ENCODE results near the gene MARCHF4. TPM values are rescaled to one million over a fixed set of nuclear protein-coding genes. Genes with fewer than 3 reads are reported as not detected.

MARCHF4 gene
- total and polyA plus RNA-seq, 2 of the 8 experiments (the other 6 are each of a cell fraction or from before 2014, with no cell fraction given) = 1.9 to 2.9 TPM

DNA sequence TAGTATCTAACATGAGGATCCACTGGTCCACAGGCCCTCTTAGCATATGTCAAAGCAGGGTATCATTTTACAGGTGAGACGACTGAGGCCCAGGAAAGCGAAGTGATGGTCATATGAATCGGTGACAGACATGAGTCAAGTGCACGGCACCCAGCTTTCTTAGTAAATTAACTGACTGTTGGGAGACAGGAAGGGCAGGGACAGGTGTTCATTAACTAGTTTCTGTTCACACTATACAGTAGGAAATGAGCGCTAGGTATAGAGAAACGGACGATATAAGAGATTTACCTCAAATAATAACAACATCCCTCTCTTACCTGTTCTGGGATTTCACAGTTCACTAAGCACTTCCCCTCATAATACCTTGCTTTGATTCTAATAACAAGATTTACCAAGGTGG, 38.3 kb upstream of the MARCHF4 start:
- FAIRE-seq (no peak), DNase-seq (ENCODE audit: low read depth in 1 of 2, low spot score in 2 of 2) (no peak)
- H2BK15ac ChIP-seq (ENCODE audit: low read length) = no peak overlapping the region
- H3K4me2 ChIP-seq (ENCODE audit: insufficient read depth in 1 of 2, low read depth in 2 of 2, low read length in 2 of 2) = no peak overlapping the region
- no peak overlapping the region for H3K18ac ChIP-seq (ENCODE audit: extremely low read depth, low read length)
- H3K4me1 ChIP-seq (replicated peaks in 1 of 4; ENCODE audit: control insufficient read depth in 3 of 4, insufficient read depth in 4 of 4, low read length in 3 of 4) = peaks cover 2 to 6% (median 4%) of the 10 kb centered on the region in 4 experiments
- H3K79me2 ChIP-seq (ENCODE audit: control insufficient read depth in 1 of 2, insufficient read depth in 2 of 2, low read length in 2 of 2) = no peaks in the 10 kb centered on the region
- TF ChIP-seq, protein P1, sequence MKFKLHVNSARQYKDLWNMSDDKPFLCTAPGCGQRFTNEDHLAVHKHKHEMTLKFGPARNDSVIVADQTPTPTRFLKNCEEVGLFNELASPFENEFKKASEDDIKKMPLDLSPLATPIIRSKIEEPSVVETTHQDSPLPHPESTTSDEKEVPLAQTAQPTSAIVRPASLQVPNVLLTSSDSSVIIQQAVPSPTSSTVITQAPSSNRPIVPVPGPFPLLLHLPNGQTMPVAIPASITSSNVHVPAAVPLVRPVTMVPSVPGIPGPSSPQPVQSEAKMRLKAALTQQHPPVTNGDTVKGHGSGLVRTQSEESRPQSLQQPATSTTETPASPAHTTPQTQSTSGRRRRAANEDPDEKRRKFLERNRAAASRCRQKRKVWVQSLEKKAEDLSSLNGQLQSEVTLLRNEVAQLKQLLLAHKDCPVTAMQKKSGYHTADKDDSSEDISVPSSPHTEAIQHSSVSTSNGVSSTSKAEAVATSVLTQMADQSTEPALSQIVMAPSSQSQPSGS (IDR thresholded peaks at IDR 0.05; ENCODE audit: low read length) = no peak
- TF ChIP-seq CHD1 (IDR thresholded peaks at IDR 0.05; ENCODE audit: low read depth, low read length) = no peak
- TF ChIP-seq CHD2 (IDR thresholded peaks at IDR 0.05; ENCODE audit: low read length) = no peak
- no peak for TF ChIP-seq TEAD4 (IDR thresholded peaks at IDR 0.05; ENCODE audit: low read depth, low read length)
- no peak overlapping the region for H3K4ac ChIP-seq (replicated peaks; ENCODE audit: insufficient read length, low read depth, low read length)
- H3K27ac ChIP-seq (ENCODE audit: low read depth, low read length) = no peak overlapping the region
- H2BK20ac ChIP-seq (ENCODE audit: low read length) = no peak overlapping the region
- H2AFZ ChIP-seq (ENCODE audit: low read length) = no peak overlapping the region
- H2BK5ac ChIP-seq (ENCODE audit: low read depth, low read length) = no peak overlapping the region
- POLR2A ChIA-PET (ENCODE audit: partially characterized antibody) = no interaction called here
- no peak overlapping the region for H3K23ac ChIP-seq (ENCODE audit: insufficient read length)
- peaks cover 2% of the 10 kb centered on the region; the same call in 1 of the 2 replicates for H3K23me2 ChIP-seq (ENCODE audit: low read depth, low read length)
- H3K79me1 ChIP-seq (ENCODE audit: low read depth, low read length) = no peaks in the 10 kb centered on the region
- no peak overlapping the region for H3K4me3 ChIP-seq (ENCODE audit: extremely low read depth in 1 of 4, insufficient read depth in 2 of 4, low read depth in 3 of 4, low read length in 4 of 4)
- no peak overlapping the region for H2AK5ac ChIP-seq (ENCODE audit: low read depth, low read length)
- CTCF ChIA-PET (ENCODE audit: partially characterized antibody) = interaction anchor here (0.6 to 2.7 kb wide), 8 partner anchors 15 to 255 kb away, joined by 3 to 7 read pairs (median 3); no protein-coding TSS in a partner anchor
- no peak overlapping the region for H4K91ac ChIP-seq (replicated peaks; ENCODE audit: insufficient read length, low read length)
- H4K5ac ChIP-seq (ENCODE audit: insufficient read length, low read depth, low read length) = no peak overlapping the region
- H4K20me1 ChIP-seq (replicated peaks in 1 of 2; ENCODE audit: control insufficient read depth in 1 of 2, insufficient read depth in 2 of 2, low read length in 2 of 2) = no peaks in the 10 kb centered on the region
- H2BK12ac ChIP-seq (ENCODE audit: low read depth, low read length) = no peak overlapping the region
- H4K8ac ChIP-seq (ENCODE audit: extremely low read depth, insufficient read depth, low read length) = no peak overlapping the region
- no peaks in the 10 kb centered on the region for H3K27me3 ChIP-seq (replicated peaks in 1 of 4; ENCODE audit: control insufficient read depth in 3 of 4, extremely low read depth in 1 of 4, insufficient read depth in 3 of 4, low read length in 3 of 4)
- WGBS, 2 experiments (ENCODE audit: extremely low coverage in 1 of 2, insufficient coverage in 1 of 2, insufficient read length in 1 of 2, insufficient replicate concordance in 2 of 2, low coverage in 1 of 2, low lambda C conversion rate in 2 of 2, missing lambda C conversion rate in 1 of 2) = 87% methylated on average over 7 of the region's 7 CpGs; no CpG with 5 or more reads in 1 of the 2 experiments
- H3K14ac ChIP-seq (ENCODE audit: insufficient read length) = no peak overlapping the region
- no peak overlapping the region for H3K9ac ChIP-seq (replicated peaks in 1 of 4; ENCODE audit: extremely low read depth in 1 of 4, low read depth in 3 of 4, low read length in 3 of 4)
- no peak overlapping the region for H3K56ac ChIP-seq (replicated peaks; ENCODE audit: insufficient read length, low read depth, low read length)
- peaks cover 0 to 2% (median 0%) of the 10 kb centered on the region in 4 experiments; a peak in 1 of 8 replicates for H3K36me3 ChIP-seq (ENCODE audit: control insufficient read depth in 2 of 4, insufficient read depth in 4 of 4, low read length in 3 of 4)
- H3K9me3 ChIP-seq (ENCODE audit: insufficient read depth in 2 of 2, low read depth in 1 of 2, low read length in 1 of 2) = no peaks in the 10 kb centered on the region
- no peak overlapping the region for H2BK120ac ChIP-seq (replicated peaks; ENCODE audit: low read depth, low read length)

All from H1 (cell line).